HG02610 (cell line): ENCODE data around the gene CSMD2.
"Not testable (repeated sequence)": the region's sequence is repeated elsewhere in the genome, so short reads cannot be mapped to it uniquely, and the experiment has no call there.

Experiments used
- ATAC-seq: cut with Tn5 transposase; IDR thresholded peaks from one replicate; pipeline ENCODE4 v1.9.1; 2021; ENCODE audit warnings: mild to moderate bottlenecking, moderate library complexity; ENCODE audit not compliant: unreplicated experiment

Gene CSMD2

GRCh38 chr1:34164771-34165391, at the start of gene CSMD2:
Gene CSMD2, minus strand, starts transcription at chr1:34165230. Its CDS starts 133 bp downstream, at chr1:34165097.
- no peak for ATAC-seq

GRCh38 chr1:34213956-34214355, 48.9 kb upstream of the CSMD2 start:
- ATAC-seq: no peak

- ATAC-seq: no peak
Measured at GRCh38 chr1:34212673-34213072, 47.6 kb upstream of the CSMD2 start.

GRCh38 chr1:34199927-34200326, 34.9 kb upstream of the CSMD2 start:
- ATAC-seq: no peak

- no peak for ATAC-seq
Measured at GRCh38 chr1:34192621-34193020, 27.6 kb upstream of the CSMD2 start.

GRCh38 chr1:34190692-34191091, 25.7 kb upstream of the CSMD2 start:
- no peak for ATAC-seq

GRCh38 chr1:34188985-34189384, 24.0 kb upstream of the CSMD2 start:
- ATAC-seq: no peak

- no peak for ATAC-seq
Measured at GRCh38 chr1:34188418-34188817, 23.4 kb upstream of the CSMD2 start.

- no peak for ATAC-seq
Measured at GRCh38 chr1:34186741-34187494, 21.9 kb upstream of the CSMD2 start.

GRCh38 chr1:34183381-34183780, 18.4 kb upstream of the CSMD2 start:
- not testable (repeated sequence) for ATAC-seq

- no peak for ATAC-seq
Measured at GRCh38 chr1:34178072-34178471, 13.0 kb upstream of the CSMD2 start.

- ATAC-seq: no peak
Measured at GRCh38 chr1:34176830-34177603, 12.0 kb upstream of the CSMD2 start, which contains the start of gene C1orf94. Gene C1orf94, plus strand, starts transcription at chr1:34176907. Its CDS starts 883 bp downstream, at chr1:34177790.

GRCh38 chr1:34175744-34176143, 10.7 kb upstream of the CSMD2 start:
- ATAC-seq: no peak

GRCh38 chr1:34167389-34167788, 2.4 kb upstream of the CSMD2 start:
- ATAC-seq: no peak

- ATAC-seq: no peak
Measured at GRCh38 chr1:34166625-34167361, 1.8 kb upstream of the CSMD2 start.

- no peak for ATAC-seq
Measured at GRCh38 chr1:34166191-34166624, 1.2 kb upstream of the CSMD2 start.

- ATAC-seq: no peak
Measured at GRCh38 chr1:34165422-34165921, 442 bp upstream of the CSMD2 start.

- no peak for ATAC-seq
Measured at GRCh38 chr1:34163792-34164731, 968 bp downstream of the CSMD2 start.
